CD14-positive monocyte (primary cell): ENCODE data around the gene ALDH1A3. TPM values are rescaled to one million over a fixed set of nuclear protein-coding genes. Genes with fewer than 3 reads are reported as not detected.

Experiments
- DNase-seq, 3 donors: peaks; one replicate each; pipeline ENCODE4 v3.0.0-alpha.2; 2011 to 2022
- H2AFZ ChIP-seq: 2 replicates; pipeline ENCODE4 v1.6.0; 2012; ENCODE audit warnings: mild to moderate bottlenecking, low read depth, low read length, inconsistent platforms; ENCODE audit not compliant: insufficient read depth, poor library complexity, severe bottlenecking
- H3K27ac ChIP-seq, 2 donors: 1 replicate in 1 of 2; 2 replicates in 1 of 2; pipeline ENCODE4 v1.5.1; 2012 to 2013; ENCODE audit warnings: low read length in 2 of 2, control low read depth in 1 of 2, inconsistent platforms in 1 of 2, low read depth in 1 of 2, mild to moderate bottlenecking in 1 of 2
- H3K27me3 ChIP-seq, 2 donors: one replicate each; pipeline versions ENCODE4 v1.6.0 to v1.6.1; 2011 to 2013; ENCODE audit warnings: low read length in 2 of 2; ENCODE audit not compliant: control insufficient read depth in 2 of 2, insufficient read depth in 2 of 2
- H3K36me3 ChIP-seq, 2 donors: replicated peaks in 1 of 2; 1 replicate in 1 of 2; 2 replicates in 1 of 2; pipeline versions ENCODE4 v1.5.1 to v1.6.1; 2012 to 2013; ENCODE audit warnings: low read length in 2 of 2, control low read depth in 1 of 2, inconsistent platforms in 1 of 2, mild to moderate bottlenecking in 1 of 2; ENCODE audit not compliant: insufficient read depth in 2 of 2, control insufficient read depth in 1 of 2
- H3K4me1 ChIP-seq, 2 donors: 1 replicate in 1 of 2; 2 replicates in 1 of 2; pipeline versions ENCODE4 v1.5.1 to v1.6.1; 2012 to 2013; ENCODE audit warnings: low read length in 2 of 2, control low read depth in 1 of 2, inconsistent platforms in 1 of 2, mild to moderate bottlenecking in 1 of 2, moderate library complexity in 1 of 2; ENCODE audit not compliant: insufficient read depth in 2 of 2, control insufficient read depth in 1 of 2
- H3K4me2 ChIP-seq: replicated peaks from 2 replicates; pipeline ENCODE3; 2012; ENCODE audit warnings: low read length, moderate library complexity, mild to moderate bottlenecking; ENCODE audit not compliant: poor library complexity, severe bottlenecking; ENCODE audit errors: extremely low read depth
- H3K4me3 ChIP-seq, 3 experiments: fragments of 200-600 bp in 1 of 3; sonication (generic) in 1 of 3; replicated peaks in 1 of 3; 1 replicate in 2 of 3; 2 replicates in 1 of 3; pipeline ENCODE4 v1.5.1; 2011 to 2013; ENCODE audit warnings: low read length in 3 of 3, mild to moderate bottlenecking in 3 of 3, control low read depth in 2 of 3, low read depth in 2 of 3, inconsistent platforms in 1 of 3, moderate library complexity in 1 of 3
- H3K79me2 ChIP-seq: 2 replicates; pipeline ENCODE4 v1.6.0; 2012; ENCODE audit warnings: mild to moderate bottlenecking, control low read depth, inconsistent platforms, low read length, moderate library complexity; ENCODE audit not compliant: insufficient read depth
- H3K9ac ChIP-seq: 2 replicates; pipeline ENCODE4 v1.6.0; 2017; ENCODE audit warnings: low read length, mild to moderate bottlenecking; ENCODE audit not compliant: insufficient read depth, poor library complexity, severe bottlenecking
- H3K9me3 ChIP-seq, 2 donors: replicated peaks in 1 of 2; 1 replicate in 1 of 2; 2 replicates in 1 of 2; pipeline versions ENCODE4 v1.5.1 to v1.6.1; 2012 to 2013; ENCODE audit warnings: low read length in 2 of 2, control low read depth in 1 of 2; ENCODE audit not compliant: control insufficient read depth in 1 of 2, insufficient read depth in 1 of 2
- H4K20me1 ChIP-seq: 2 replicates; pipeline ENCODE4 v1.6.0; 2012; ENCODE audit warnings: mild to moderate bottlenecking, low read length, control low read depth, moderate library complexity; ENCODE audit not compliant: insufficient read depth
- H3K27ac Mint-ChIP-seq, 7 donors: one replicate each; pipeline ENCODE4 v1.8.0; 2020; ENCODE audit warnings: mild to moderate bottlenecking in 7 of 7, mixed read lengths in 7 of 7, moderate library complexity in 6 of 7, inconsistent platforms in 2 of 7
- H3K27me3 Mint-ChIP-seq, 3 donors: one replicate each; pipeline ENCODE4 v1.8.0; 2021 to 2022; ENCODE audit warnings: low read depth in 3 of 3, mild to moderate bottlenecking in 3 of 3, mixed read lengths in 3 of 3, moderate library complexity in 3 of 3, inconsistent platforms in 1 of 3
- H3K36me3 Mint-ChIP-seq, 2 donors: one replicate each; pipeline ENCODE4 v1.8.0; 2020; ENCODE audit warnings: mixed read lengths in 2 of 2, inconsistent platforms in 1 of 2, mild to moderate bottlenecking in 1 of 2
- H3K4me1 Mint-ChIP-seq: one replicate; pipeline ENCODE4 v1.8.0; 2020; ENCODE audit warnings: mild to moderate bottlenecking, mixed read lengths
- H3K4me3 Mint-ChIP-seq, 2 donors: one replicate each; pipeline ENCODE4 v1.8.0; 2020; ENCODE audit warnings: mild to moderate bottlenecking in 2 of 2, mixed read lengths in 2 of 2, moderate library complexity in 1 of 2
- H3K9me3 Mint-ChIP-seq, 7 donors: one replicate each; pipeline ENCODE4 v1.8.0; 2020 to 2022; ENCODE audit warnings: mixed read lengths in 7 of 7, mild to moderate bottlenecking in 6 of 7, moderate library complexity in 6 of 7, inconsistent platforms in 2 of 7
- CTCF ChIP-seq: fragments of 200-600 bp; IDR thresholded peaks from one replicate; pipeline ENCODE4 v1.8.0; 2022; ENCODE audit warnings: antibody characterized with exemption, mild to moderate bottlenecking
- WGBS: methylation state at CpG from one replicate; pipeline ENCODE4 v1.1.5; 2013; ENCODE audit warnings: missing lambda C conversion rate; ENCODE audit not compliant: insufficient coverage; 5-methylcytosine and 5-hydroxymethylcytosine counted together
- intact Hi-C, 2 donors: fragments of 100-400 bp; cut with micrococcal nuclease; formaldehyde crosslinking; loops; one replicate each; pipeline versions ENCODE4 v1.15.0 to v1.15.1; 2023
- polyA plus RNA-seq, 3 donors: library from polyadenylated mRNA; depleted of rRNA in 1 of 3; unstranded in 2 of 3; stranded (reverse) in 1 of 3; fragments of 300-500 nt in 2 of 3; fragments of >200 nt in 1 of 3; fragmentation: Illumina TruSeq in 2 of 3; gene quantifications; 1 replicate in 2 of 3; 2 replicates in 1 of 3; pipeline ENCODE4 v1.2.3, GENCODE V29; 2012 to 2021

Gene ALDH1A3
- polyA plus RNA-seq, 3 donors: not detected

GRCh38 chr15:100885811-100886210 lies 6.2 kb downstream of the ALDH1A3 start:
- 100% methylated on average over 1 of the region's 7 CpGs for WGBS
- Histone ChIP-seq H3K36me3 (no peaks in the 10 kb centered on the region), H3K9me3 (peaks cover 0 to 8% of the 10 kb centered on the region in 2 donors), H3K9ac (no peak overlapping the region), H3K79me2 (no peaks in the 10 kb centered on the region), H3K4me3 (no peak overlapping the region), H4K20me1 (no peaks in the 10 kb centered on the region), H3K27ac (no peak overlapping the region), H3K27me3 (peaks cover 57 to 89% of the 10 kb centered on the region in 2 donors), H3K4me2 (no peak overlapping the region), H3K4me1 (no peaks in the 10 kb centered on the region), H2AFZ (no peak overlapping the region)
- H3K27me3 Mint-ChIP-seq: peaks cover 78 to 93% (median 80%) of the 10 kb centered on the region in 3 donors
- H3K36me3 Mint-ChIP-seq: no peaks in the 10 kb centered on the region
- no peak for TF ChIP-seq CTCF
- DNase-seq: no peak
- H3K27ac Mint-ChIP-seq: no peak overlapping the region
- peaks cover 0 to 3% (median 0%) of the 10 kb centered on the region in 7 donors for H3K9me3 Mint-ChIP-seq
- intact Hi-C loops: no loop called here
- H3K4me3 Mint-ChIP-seq: peak overlapping the region in 1 of 2 donors; percentile 43
- H3K4me1 Mint-ChIP-seq: peaks cover 4% of the 10 kb centered on the region

- Mint-ChIP-seq H3K9me3 (no peaks in the 10 kb centered on the region), H3K4me3 (no peak overlapping the region), H3K36me3 (no peaks in the 10 kb centered on the region), H3K4me1 (peaks cover 4% of the 10 kb centered on the region), H3K27ac (no peak overlapping the region), H3K27me3 (peaks cover 75 to 93% (median 77%) of the 10 kb centered on the region in 3 donors)
- no peak for TF ChIP-seq CTCF
- no peaks in the 10 kb centered on the region for H4K20me1 ChIP-seq
- no peak overlapping the region for H3K4me3 ChIP-seq
- no peak overlapping the region for H3K27ac ChIP-seq
- H3K79me2 ChIP-seq: no peaks in the 10 kb centered on the region
- H3K4me2 ChIP-seq: no peak overlapping the region
- H3K9me3 ChIP-seq: no peaks in the 10 kb centered on the region
- H2AFZ ChIP-seq: no peak overlapping the region
- peaks cover 45 to 89% of the 10 kb centered on the region in 2 donors for H3K27me3 ChIP-seq
- intact Hi-C loops: no loop called here
- H3K36me3 ChIP-seq: no peaks in the 10 kb centered on the region
- no peak for DNase-seq
- no peaks in the 10 kb centered on the region for H3K4me1 ChIP-seq
- H3K9ac ChIP-seq: no peak overlapping the region
- WGBS: 92% methylated on average over 22 of the region's 22 CpGs
These were observed 7.7 kb downstream of the ALDH1A3 start for GRCh38 chr15:100887211-100887913.
